LNCAP (cell line): ENCODE data around the gene CCT2.
A peak's percentile ranks its signal among the peaks of the same experiment; 100 is the strongest.

ENCODE experiments used
- TF ChIP-seq, protein P1 (sequence below): fragments of 450-650 bp; IDR thresholded peaks from 2 replicates; pipeline ENCODE4 v1.5.1; 2017; ENCODE audit warnings: mild to moderate bottlenecking

The CCT2 gene

DNA sequence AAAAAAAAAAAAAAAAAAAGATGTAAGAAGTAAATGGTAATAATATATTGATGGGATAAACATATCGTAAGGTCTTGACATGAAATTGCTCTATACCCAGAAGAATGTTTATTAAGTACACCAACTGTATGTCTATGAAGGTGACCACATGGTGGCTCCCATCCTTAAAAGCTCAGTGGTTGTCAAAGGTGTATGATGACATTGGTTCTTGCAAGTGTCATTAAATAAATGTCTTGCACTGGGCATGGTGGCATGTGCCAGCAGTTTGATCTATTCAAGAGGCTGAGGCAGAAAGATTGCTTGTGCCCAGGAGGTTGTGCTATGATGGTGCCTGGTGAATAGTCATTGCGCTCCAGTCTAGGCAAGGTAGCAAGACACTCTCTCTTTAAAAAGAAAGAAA is 10.4 kb downstream of the CCT2 start:
- TF ChIP-seq, protein P1, sequence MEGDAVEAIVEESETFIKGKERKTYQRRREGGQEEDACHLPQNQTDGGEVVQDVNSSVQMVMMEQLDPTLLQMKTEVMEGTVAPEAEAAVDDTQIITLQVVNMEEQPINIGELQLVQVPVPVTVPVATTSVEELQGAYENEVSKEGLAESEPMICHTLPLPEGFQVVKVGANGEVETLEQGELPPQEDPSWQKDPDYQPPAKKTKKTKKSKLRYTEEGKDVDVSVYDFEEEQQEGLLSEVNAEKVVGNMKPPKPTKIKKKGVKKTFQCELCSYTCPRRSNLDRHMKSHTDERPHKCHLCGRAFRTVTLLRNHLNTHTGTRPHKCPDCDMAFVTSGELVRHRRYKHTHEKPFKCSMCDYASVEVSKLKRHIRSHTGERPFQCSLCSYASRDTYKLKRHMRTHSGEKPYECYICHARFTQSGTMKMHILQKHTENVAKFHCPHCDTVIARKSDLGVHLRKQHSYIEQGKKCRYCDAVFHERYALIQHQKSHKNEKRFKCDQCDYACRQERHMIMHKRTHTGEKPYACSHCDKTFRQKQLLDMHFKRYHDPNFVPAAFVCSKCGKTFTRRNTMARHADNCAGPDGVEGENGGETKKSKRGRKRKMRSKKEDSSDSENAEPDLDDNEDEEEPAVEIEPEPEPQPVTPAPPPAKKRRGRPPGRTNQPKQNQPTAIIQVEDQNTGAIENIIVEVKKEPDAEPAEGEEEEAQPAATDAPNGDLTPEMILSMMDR = peak; percentile 13; the same call in 1 of the 2 replicates

DNA sequence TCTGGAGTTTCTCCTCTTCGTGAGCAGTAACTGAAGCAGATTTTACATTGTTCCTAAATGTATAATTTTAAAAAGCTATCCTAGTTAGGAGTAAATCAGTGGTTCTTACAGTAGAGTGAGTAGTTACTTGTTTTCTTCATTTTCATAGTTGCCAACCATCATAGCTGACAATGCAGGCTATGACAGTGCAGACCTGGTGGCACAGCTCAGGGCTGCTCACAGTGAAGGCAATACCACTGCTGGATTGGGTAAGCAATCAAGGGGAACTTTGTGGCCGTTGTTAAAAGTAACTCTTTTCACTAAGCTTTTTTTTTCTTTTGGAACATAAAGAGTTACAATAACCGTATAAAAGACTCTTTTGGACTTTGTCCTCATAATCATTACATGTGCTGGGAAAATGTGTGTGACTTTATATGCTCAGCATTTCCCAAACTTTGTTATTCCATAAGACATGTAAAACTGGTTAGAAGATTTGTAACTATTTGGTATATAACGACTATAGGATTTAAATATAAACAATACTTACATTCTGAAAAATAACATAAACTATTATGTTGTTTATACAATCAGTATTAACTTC is 13.0 kb downstream of the CCT2 start:
- TF ChIP-seq, protein P1 = no peak

DNA sequence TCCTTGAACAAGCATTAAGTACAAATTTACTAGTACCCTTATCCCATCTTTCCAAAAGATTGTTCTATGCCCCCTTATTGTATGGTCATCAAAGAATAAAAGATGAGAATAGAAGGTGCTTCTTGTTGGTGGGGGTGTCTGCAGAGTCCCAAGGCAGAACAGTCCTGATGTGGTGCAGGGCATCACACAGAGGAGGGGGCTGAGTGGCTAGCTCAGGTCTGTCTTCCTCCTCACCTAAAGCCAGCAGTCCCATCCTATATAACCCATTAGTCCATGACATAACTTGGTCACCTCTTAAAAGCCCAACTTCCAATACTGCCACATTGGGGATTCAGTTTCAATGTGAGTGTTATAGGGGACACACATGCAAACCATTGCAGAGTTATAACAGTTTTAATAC is 15.5 kb downstream of the CCT2 start:
- TF ChIP-seq, protein P1 = no peak

DNA sequence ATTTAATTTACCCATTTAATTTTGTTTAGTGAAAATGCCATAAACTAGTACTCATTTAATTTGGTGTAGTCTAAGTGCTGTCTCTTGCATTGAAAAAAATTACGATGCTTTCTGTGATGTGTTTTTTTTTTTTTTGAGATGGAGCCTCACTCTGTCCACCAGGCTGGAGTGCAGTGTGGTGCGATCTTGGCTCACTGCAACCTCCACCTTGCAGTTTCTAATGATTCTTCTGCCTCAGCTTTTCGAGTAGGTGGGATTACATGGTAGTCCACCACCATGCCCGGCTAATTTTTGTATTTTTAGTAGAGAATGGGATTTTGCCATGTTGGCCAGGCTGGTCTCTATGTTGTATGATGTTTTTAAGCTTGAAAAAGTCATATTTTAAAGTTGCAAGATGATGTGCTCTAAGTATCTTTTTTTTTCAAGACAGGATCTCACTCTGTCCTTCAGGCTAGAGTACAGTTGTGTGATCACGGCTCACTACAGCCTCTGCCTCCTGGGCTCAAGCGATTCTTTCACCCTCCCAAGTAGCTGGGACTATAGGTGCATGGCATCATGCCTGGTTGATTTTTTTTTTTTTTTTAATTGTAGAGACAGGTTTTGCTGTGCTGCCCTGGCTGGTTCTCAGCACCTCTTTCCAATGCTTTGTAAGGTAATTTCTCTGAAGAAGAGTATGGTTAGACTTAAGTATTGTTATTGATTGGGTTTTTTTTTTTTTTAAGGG is 16.9 kb downstream of the CCT2 start:
- TF ChIP-seq, protein P1 = no peak

DNA sequence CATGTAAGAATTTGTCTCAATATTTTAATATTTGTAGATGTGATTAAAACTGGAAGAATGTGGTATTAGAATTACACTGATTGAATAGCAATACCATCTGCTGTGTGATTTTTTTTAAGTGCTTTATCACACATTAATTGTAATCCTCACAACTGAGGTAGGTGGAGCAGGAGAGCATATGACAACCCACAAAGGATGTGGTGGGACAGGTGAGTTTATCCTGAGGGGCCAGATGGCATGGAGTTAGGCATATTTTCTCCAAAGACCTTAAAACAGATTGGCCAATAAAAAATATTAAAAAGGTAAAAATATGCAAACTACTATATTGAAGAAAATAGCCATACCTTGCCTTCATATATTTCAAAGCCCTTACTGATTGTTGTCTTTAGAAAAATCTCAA is 17.7 kb downstream of the CCT2 start:
- TF ChIP-seq, protein P1 = peak; percentile 24; the same call in 1 of the 2 replicates

DNA sequence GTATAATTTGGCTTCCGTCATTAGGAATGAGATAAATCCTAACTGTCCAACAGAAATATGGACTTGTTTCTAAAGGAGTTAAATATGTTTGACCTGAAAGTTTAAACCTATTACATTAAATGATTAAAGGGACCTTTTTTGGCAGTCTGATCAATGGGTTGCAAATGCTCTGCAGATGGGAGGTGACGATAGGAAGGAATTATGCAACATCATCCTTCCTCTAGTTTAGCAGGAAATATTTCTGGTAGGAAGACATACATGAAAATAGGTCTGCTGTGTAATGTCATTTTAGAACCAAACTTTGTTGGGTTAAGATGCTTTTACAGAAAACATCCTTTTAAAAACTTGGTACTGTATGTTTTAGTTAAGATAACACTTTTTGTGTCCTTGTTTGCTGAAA is 22.9 kb downstream of the CCT2 start:
- TF ChIP-seq, protein P1 = no peak

DNA sequence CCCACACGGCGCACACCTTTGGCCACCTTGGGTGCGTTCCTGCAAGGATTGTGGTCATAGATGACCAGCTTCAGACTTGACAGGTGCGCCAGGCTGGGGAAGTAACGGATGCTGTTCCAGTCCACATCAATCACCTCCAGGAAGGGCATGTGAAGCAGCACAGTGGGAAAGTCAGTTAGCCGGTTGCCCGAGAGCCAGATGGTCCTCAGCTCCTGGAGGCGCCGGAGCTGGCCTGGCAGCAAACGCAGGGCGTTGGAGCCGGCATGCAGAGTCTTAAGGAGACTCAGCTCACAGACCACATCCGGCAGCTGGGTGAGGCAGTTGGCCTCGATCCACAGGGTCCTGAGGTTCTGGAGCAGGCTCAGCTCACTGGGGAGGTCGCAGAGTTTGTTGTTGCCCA is 24.9 kb downstream of the CCT2 start:
- TF ChIP-seq, protein P1 = no peak
